HG03558 (cell line): ENCODE data around the gene LDB3.
"Not testable (repeated sequence)": the region's sequence is repeated elsewhere in the genome, so short reads cannot be mapped to it uniquely, and the experiment has no call there.

Source experiments
- ATAC-seq: cut with Tn5 transposase; IDR thresholded peaks from one replicate; pipeline ENCODE4 v1.9.1; 2021; ENCODE audit warnings: moderate number of reproducible peaks; ENCODE audit not compliant: unreplicated experiment; ENCODE audit errors: extremely low read depth

Gene LDB3

GRCh38 chr10:86668297-86669165, at the start of gene LDB3:
Gene LDB3 (plus strand): TSS chr10:86668511. CDS start chr10:86668692, 181 bp downstream.
- peak; percentile 40 for ATAC-seq

- ATAC-seq = no peak
Observed at GRCh38 chr10:86628311-86628710, 40.0 kb upstream of the LDB3 start.

- no peak for ATAC-seq
Observed at GRCh38 chr10:86630079-86630478, 38.2 kb upstream of the LDB3 start.

GRCh38 chr10:86632009-86632800, 36.1 kb upstream of the LDB3 start:
- no peak for ATAC-seq

- ATAC-seq = no peak
Observed at GRCh38 chr10:86632951-86633350, 35.4 kb upstream of the LDB3 start.

- ATAC-seq = no peak
Observed at GRCh38 chr10:86635402-86635801, 32.9 kb upstream of the LDB3 start.

GRCh38 chr10:86636311-86636710, 32.0 kb upstream of the LDB3 start:
- no peak for ATAC-seq

GRCh38 chr10:86642021-86642420, 26.3 kb upstream of the LDB3 start:
- ATAC-seq = no peak

- no peak for ATAC-seq
Observed at GRCh38 chr10:86642499-86642898, 25.8 kb upstream of the LDB3 start.

- ATAC-seq = no peak
Observed at GRCh38 chr10:86644152-86644793, 24.0 kb upstream of the LDB3 start.

- ATAC-seq = no peak
Observed at GRCh38 chr10:86644794-86645445, 23.4 kb upstream of the LDB3 start.

GRCh38 chr10:86645621-86646165, 22.6 kb upstream of the LDB3 start:
- ATAC-seq = not testable (repeated sequence)

GRCh38 chr10:86646532-86646931, 21.8 kb upstream of the LDB3 start:
- no peak for ATAC-seq

- ATAC-seq = no peak
Observed at GRCh38 chr10:86646933-86647332, 21.4 kb upstream of the LDB3 start.

- no peak for ATAC-seq
Observed at GRCh38 chr10:86647773-86648703, 20.3 kb upstream of the LDB3 start.

GRCh38 chr10:86648704-86649427, 19.4 kb upstream of the LDB3 start:
- no peak for ATAC-seq

- no peak for ATAC-seq
Observed at GRCh38 chr10:86649471-86650150, 18.7 kb upstream of the LDB3 start.

- ATAC-seq = no peak
Observed at GRCh38 chr10:86650151-86650550, 18.2 kb upstream of the LDB3 start.
